Naive thymus-derived CD8-positive, alpha-beta T cell (primary cell): ENCODE data around the gene SPRED2. TPM values are rescaled to one million over a fixed set of nuclear protein-coding genes. Genes with fewer than 3 reads are reported as not detected.
"Not testable (repeated sequence)": the region's sequence is repeated elsewhere in the genome, so short reads cannot be mapped to it uniquely, and the experiment has no call there.

Source experiments
- ATAC-seq, 2 donors: fragments of 150-1000 bp; cut with Tn5 transposase in 1 of 2; sonication (Bioruptor Pico), chemical (Tn5 transposase) in 1 of 2; 1 replicate in 1 of 2; 2 replicates in 1 of 2; pipeline ENCODE4 v1.10.0; 2021; ENCODE audit warnings: mild to moderate bottlenecking in 2 of 2, moderate library complexity in 2 of 2
- POLR2A ChIA-PET: fragments of 350-600 bp; sonication (Branson Sonifier 250); formaldehyde crosslinking; loops from one replicate; lab custom pipeline; 2021; ENCODE audit warnings: antibody characterized with exemption; lab: Charles Lee
- DNase-seq, 10 donors: peaks; one replicate each; pipeline versions ENCODE4 v3.0.0 to v3.0.0-alpha.2; 2020 to 2022
- H3K27ac Mint-ChIP-seq, 10 donors: one replicate each; pipeline ENCODE4 v1.8.0; 2020 to 2022; ENCODE audit warnings: mild to moderate bottlenecking in 10 of 10, mixed read lengths in 10 of 10, moderate library complexity in 4 of 10, inconsistent platforms in 1 of 10
- H3K27me3 Mint-ChIP-seq, 5 donors: one replicate each; pipeline ENCODE4 v1.8.0; 2021 to 2022; ENCODE audit warnings: mixed read lengths in 5 of 5
- H3K36me3 Mint-ChIP-seq, 3 donors: one replicate each; pipeline ENCODE4 v1.8.0; 2020 to 2022; ENCODE audit warnings: mixed read lengths in 3 of 3, mild to moderate bottlenecking in 2 of 3, inconsistent platforms in 1 of 3
- H3K4me1 Mint-ChIP-seq, 4 donors: one replicate each; pipeline ENCODE4 v1.8.0; 2021 to 2022; ENCODE audit warnings: mixed read lengths in 4 of 4
- H3K4me3 Mint-ChIP-seq, 10 donors: one replicate each; pipeline ENCODE4 v1.8.0; 2020 to 2022; ENCODE audit warnings: mild to moderate bottlenecking in 10 of 10, mixed read lengths in 10 of 10, moderate library complexity in 6 of 10, inconsistent platforms in 1 of 10
- H3K9me3 Mint-ChIP-seq, 9 donors: one replicate each; pipeline ENCODE4 v1.8.0; 2020 to 2022; ENCODE audit warnings: mixed read lengths in 9 of 9, mild to moderate bottlenecking in 3 of 9, inconsistent platforms in 1 of 9, moderate library complexity in 1 of 9
- polyA plus RNA-seq, 3 donors: library from polyadenylated mRNA; unstranded; fragments of 300-500 nt; fragmentation: Illumina TruSeq; gene quantifications; one replicate each; pipeline ENCODE4 v1.2.3, GENCODE V29; 2021
- total RNA-seq, 8 experiments: library from RNA in 2 of 8; stranded (reverse) in 2 of 8; gene quantifications; one replicate each; pipeline ENCODE4 v1.2.3 and lab custom pipeline; 2021 to 2026

Gene SPRED2
- total and polyA plus RNA-seq, 5 experiments from 2014 or later: 0.17 to 0.57 (median 0.28) TPM; not detected in 1

DNA sequence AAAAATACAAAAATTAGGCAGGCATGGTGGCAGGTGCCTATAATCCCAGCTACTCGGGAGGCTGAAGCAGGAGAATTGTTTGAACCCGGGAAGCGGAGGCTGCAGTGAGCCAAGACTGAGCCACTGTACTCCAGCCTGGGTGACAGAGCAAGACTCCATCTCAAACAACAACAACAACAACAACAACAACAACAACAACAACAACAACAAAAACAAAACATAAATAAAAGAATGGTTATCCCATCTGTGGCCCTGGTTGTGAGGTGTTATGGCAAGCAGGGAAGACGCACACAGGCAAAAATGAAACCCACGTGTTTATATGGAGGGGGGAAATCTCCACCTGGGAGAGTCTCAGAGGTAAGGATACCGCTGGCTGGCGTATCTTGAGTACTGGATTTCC lies 115.0 kb downstream of the SPRED2 start:
- H3K27ac Mint-ChIP-seq, ATAC-seq, POLR2A ChIA-PET: not testable (repeated sequence)

DNA sequence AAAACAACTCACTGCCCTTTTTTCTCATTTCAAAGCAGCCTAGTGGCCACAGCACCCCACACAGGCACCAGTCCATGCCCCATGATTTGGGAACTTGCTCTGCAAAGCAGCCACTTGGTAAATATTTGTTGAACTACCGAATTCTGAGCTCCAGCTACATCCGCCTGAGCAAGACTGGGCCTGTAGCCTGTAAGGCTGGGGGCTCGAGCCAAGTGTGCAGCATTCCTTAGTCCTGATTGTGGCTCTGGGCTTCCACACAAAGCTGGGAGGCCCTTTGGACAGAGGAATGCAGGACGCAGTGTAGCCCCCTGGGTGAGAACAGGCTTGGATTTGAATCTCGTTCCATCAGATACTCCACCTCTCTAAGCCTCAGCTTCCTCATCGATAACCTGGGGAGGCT lies 116.3 kb downstream of the SPRED2 start:
- DNase-seq: no peak
- H3K4me1 Mint-ChIP-seq: peaks cover 0 to 2% (median 0%) of the 10 kb centered on the region in 4 donors
- POLR2A ChIA-PET: no interaction called here
- H3K27ac Mint-ChIP-seq: peak overlapping the region in 1 of 10 donors; percentile 62
- peaks cover 0 to 2% (median 0%) of the 10 kb centered on the region in 5 donors for H3K27me3 Mint-ChIP-seq
- ATAC-seq: no peak
- no peak overlapping the region for H3K4me3 Mint-ChIP-seq
- no peaks in the 10 kb centered on the region for H3K9me3 Mint-ChIP-seq
- H3K36me3 Mint-ChIP-seq: no peaks in the 10 kb centered on the region

More for the DNA sequence above, 115.0 kb downstream of the SPRED2 start:
- H3K4me3 Mint-ChIP-seq, DNase-seq, H3K4me1 Mint-ChIP-seq, H3K9me3 Mint-ChIP-seq, H3K36me3 Mint-ChIP-seq, H3K27me3 Mint-ChIP-seq: not testable (repeated sequence)

DNA sequence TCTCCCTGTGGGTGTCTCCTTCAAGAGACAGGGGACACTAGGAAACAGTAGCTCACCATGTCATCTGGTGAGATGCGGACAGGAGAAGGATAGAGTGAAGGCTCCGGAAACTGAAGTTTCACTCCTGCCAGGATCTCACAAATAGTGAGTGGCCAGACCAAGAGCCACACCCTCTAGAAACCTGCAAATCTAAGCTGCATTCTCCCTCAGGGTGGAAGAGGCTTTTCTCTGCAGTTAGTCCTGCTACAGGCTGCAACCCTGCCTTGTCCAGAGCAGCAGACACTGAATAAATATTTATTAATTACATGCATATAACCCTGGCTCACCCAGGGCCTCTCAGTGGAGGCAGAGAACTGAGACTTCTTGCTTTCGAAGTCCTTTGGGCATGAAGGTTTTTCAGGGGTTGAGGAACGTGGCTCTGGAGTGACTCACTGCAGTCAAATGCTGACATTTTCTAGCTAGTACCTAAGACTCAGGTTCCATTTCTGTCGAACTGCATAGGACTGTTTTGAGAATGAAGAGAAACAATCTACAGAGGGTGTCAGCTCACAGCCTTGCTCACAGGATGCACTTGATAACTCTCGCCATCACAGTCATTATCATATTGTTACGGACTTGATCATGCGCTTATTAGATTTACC lies 117.5 kb downstream of the SPRED2 start:
- Mint-ChIP-seq H3K9me3 (no peaks in the 10 kb centered on the region), H3K4me3 (no peak overlapping the region), H3K27me3 (peaks cover 0 to 2% (median 0%) of the 10 kb centered on the region in 5 donors), H3K36me3 (no peaks in the 10 kb centered on the region), H3K27ac (no peak overlapping the region), H3K4me1 (peaks cover 0 to 2% (median 0%) of the 10 kb centered on the region in 4 donors)
- no peak for ATAC-seq
- DNase-seq: no peak
- POLR2A ChIA-PET: no interaction called here

DNA sequence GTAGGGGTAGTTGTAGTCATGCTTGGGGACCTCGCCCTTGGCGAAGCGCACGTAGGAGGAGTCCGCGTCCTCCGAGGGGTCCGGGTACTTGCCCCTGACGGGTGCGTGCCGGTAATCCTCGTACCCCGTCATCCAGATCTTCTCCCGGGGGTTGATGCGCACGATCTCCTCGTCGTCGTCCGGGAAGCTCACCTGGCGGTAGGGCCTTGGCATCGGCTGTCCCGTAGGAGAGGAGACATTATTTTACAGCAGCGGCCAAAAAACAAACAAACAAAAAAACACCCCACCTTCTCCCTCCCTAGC lies 118.5 kb downstream of the SPRED2 start:
- no peaks in the 10 kb centered on the region for H3K36me3 Mint-ChIP-seq
- no peaks in the 10 kb centered on the region for H3K9me3 Mint-ChIP-seq
- ATAC-seq (no peak), DNase-seq (no peak)
- H3K27me3 Mint-ChIP-seq: no peaks in the 10 kb centered on the region
- POLR2A ChIA-PET: no interaction called here
- H3K27ac Mint-ChIP-seq: no peak overlapping the region
- peaks cover 0 to 2% (median 0%) of the 10 kb centered on the region in 4 donors for H3K4me1 Mint-ChIP-seq
- H3K4me3 Mint-ChIP-seq: no peak overlapping the region

DNA sequence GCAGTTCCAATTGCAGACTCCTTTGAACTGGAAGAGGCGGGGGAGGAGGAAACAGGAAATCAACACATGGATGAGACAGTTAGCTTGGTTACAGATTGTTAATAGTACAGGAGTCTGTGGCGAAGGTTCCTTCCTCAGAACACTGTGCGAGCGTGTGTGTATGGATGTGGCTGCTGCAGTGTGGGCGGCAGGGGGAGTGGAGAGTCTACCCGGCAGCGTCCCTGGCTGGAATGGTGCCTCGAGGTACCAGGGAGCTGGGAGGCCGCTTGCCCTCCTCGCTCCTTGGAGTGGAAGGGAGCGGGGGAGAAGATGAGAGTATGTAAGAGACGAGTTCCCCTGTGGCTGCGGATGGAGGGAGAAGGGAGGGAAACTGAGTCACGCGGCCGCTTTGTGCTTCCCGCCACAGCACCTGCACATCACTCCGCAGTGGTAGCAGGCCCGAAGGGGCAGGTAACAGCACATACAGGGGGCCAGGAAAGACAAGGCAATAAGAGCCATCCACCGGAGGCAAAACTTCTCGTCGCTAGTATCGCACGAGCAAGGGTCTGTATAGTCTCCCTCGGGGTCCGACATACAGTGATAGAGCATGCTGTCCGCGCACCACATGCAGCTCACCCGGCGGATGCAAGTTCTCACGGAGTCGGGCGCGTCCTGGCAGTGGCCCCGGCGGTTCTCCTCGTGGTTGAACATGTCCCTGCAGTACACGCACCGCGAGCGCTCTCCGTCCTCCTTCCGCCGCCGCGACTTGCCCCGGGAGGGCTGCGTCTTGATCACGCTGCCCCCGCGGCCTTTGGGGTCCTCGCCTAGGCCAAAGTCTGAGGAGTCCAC lies 119.1 kb downstream of the SPRED2 start:
- Mint-ChIP-seq H3K4me1 (peaks cover 0 to 2% (median 0%) of the 10 kb centered on the region in 4 donors), H3K36me3 (no peaks in the 10 kb centered on the region), H3K4me3 (no peak overlapping the region), H3K27me3 (no peaks in the 10 kb centered on the region), H3K27ac (peak overlapping the region in 1 of 10 donors; percentile 20), H3K9me3 (no peaks in the 10 kb centered on the region)
- ATAC-seq (no peak), DNase-seq (no peak)
- POLR2A ChIA-PET: no interaction called here

DNA sequence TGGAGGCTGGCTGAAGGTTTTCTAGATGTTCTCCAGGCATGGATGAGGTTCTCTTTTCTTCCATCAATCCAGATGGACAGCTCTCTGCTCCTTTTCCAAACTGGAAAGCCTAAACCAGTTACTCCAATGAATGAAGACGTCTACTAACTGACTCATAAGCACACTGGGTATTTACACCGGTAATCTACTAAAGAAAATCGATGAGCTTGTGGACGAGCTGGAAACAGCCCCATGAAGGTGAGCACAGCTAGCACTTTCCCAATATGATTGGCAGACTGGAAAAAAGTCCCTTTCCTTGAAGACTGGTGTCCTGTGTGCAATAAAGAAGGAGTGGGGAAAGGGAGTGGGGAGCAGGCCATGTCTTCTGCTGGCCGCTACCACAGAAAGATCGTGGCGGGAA lies 120.8 kb downstream of the SPRED2 start:
- Mint-ChIP-seq H3K27ac (no peak overlapping the region), H3K36me3 (no peaks in the 10 kb centered on the region), H3K4me3 (no peak overlapping the region), H3K4me1 (peaks cover 0 to 2% (median 0%) of the 10 kb centered on the region in 4 donors), H3K9me3 (no peaks in the 10 kb centered on the region), H3K27me3 (no peaks in the 10 kb centered on the region)
- DNase-seq (no peak), ATAC-seq (no peak)
- POLR2A ChIA-PET: no interaction called here

DNA sequence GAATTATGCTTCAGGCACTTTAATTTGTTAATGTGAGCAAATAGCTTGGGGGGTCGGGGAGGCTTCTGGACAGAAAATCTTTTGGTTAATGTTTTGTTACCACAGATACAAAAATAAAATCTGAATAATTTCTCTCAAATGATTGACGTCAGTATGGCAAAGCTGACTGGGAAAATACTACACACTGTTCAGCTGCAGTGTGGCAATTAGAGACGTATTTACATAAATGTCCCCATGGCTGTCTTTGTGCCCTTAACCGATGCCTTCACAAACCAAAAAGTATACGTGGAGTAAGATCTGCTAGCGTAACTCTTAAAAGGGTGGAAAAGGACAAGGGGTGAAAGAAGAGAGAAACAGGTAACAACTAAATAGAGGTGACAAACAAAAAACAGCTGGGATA lies 121.3 kb downstream of the SPRED2 start:
- peaks cover 0 to 2% (median 0%) of the 10 kb centered on the region in 4 donors for H3K4me1 Mint-ChIP-seq
- DNase-seq (no peak), ATAC-seq (no peak)
- H3K27me3 Mint-ChIP-seq: no peaks in the 10 kb centered on the region
- no peak overlapping the region for H3K27ac Mint-ChIP-seq
- H3K9me3 Mint-ChIP-seq: no peaks in the 10 kb centered on the region
- H3K36me3 Mint-ChIP-seq: no peaks in the 10 kb centered on the region
- H3K4me3 Mint-ChIP-seq: no peak overlapping the region
- POLR2A ChIA-PET: no interaction called here

DNA sequence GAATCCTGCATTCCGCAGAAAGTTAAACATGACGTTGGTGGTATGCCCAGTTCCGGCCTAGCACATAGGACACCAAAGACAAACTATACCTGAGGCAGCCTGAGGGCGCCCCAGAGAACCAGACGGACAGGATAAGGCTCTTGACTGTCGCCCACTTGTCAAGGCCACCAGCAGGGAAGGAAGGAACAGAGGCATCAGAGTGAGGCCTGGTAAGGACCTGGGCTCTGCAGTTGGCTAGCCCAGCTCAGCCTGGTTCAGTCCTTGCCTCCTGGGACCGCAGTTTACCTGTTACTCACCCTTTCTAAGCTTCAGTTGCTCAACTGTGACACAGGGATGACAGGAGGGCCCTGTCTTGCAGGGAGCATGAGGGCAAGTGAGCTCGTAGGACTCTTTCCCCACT lies 122.7 kb downstream of the SPRED2 start:
- peaks cover 0 to 2% (median 0%) of the 10 kb centered on the region in 4 donors for H3K4me1 Mint-ChIP-seq
- no peak overlapping the region for H3K27ac Mint-ChIP-seq
- no peak for ATAC-seq
- H3K4me3 Mint-ChIP-seq: no peak overlapping the region
- POLR2A ChIA-PET: no interaction called here
- H3K36me3 Mint-ChIP-seq: no peaks in the 10 kb centered on the region
- DNase-seq: no peak
- H3K9me3 Mint-ChIP-seq: no peaks in the 10 kb centered on the region
- no peaks in the 10 kb centered on the region for H3K27me3 Mint-ChIP-seq

DNA sequence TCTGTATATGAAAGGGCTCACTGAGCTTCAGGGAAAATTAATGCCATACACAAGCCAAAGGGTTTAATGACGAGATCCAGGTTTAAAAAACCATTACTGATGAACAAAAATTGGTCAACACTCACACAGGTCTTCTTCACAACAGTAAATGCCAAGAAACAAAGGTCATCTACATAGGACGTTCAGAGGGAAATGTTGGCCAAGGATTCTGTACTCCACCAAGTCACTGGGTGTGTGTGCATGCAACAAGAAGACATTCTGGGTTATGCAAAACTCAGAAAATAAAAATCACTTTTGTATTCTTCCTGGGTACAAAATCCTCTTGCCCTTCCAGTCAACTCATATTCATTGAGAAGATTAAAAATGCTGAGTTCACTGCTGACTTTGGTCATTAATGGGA lies 126.5 kb downstream of the SPRED2 start:
- H3K27me3 Mint-ChIP-seq: peaks cover 0 to 6% (median 0%) of the 10 kb centered on the region in 5 donors
- peaks cover 18 to 24% (median 21%) of the 10 kb centered on the region in 4 donors for H3K4me1 Mint-ChIP-seq
- POLR2A ChIA-PET: no interaction called here
- ATAC-seq (no peak), DNase-seq (no peak)
- no peak overlapping the region for H3K27ac Mint-ChIP-seq
- H3K9me3 Mint-ChIP-seq: no peaks in the 10 kb centered on the region
- H3K36me3 Mint-ChIP-seq: no peaks in the 10 kb centered on the region
- H3K4me3 Mint-ChIP-seq: no peak overlapping the region

DNA sequence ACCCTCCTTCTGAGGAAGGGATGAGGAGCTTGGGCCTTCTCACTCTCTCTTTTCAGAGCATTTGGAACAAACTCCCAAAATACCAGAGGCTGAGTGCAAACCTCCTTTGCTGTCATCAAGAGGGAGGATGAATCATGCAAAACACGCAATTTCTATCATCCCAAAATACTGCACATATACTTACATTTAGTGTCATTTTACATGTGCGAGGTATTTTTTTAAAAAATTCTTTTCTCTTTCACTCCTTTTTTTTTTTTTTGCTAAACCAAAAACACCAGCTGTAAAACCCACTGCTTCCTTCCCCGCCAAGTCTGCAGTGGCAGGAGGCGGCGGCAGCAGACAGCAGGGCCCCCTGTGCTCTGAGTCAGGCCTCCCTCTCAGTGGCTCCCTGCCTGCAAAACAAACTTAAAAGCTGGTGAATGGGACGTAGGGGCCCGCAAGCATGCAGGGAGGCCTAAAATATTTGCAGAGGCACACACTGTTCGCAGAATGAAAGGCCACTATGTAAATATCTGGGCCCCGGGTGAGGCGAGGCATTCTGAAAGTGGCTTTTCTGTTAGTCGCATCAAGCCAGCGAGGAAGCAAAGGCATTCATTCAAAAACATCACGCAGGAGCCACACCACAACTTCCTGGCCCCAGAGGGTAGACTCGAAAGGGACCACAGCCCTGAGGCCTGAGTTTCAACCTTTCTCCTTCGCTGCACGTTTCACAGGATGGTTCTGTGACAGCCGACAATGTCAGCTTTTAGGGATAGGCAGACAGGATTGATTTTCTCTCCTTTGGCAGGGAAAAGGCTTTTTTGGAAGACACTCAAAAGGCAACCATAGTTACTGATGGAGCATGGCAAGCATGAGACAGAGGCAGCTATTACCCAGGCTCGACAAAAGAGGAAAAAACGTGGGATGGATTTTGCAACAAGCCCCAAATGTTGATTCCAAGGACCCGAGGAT lies 131.4 kb downstream of the SPRED2 start:
- ATAC-seq (peak; percentile 89 to 95), DNase-seq (peak; percentile 47 to 87 (median 75))
- Mint-ChIP-seq H3K27me3 (peaks cover 3 to 11% (median 6%) of the 10 kb centered on the region in 5 donors), H3K4me3 (peak overlapping the region; percentile 75 to 93 (median 82)), H3K9me3 (no peaks in the 10 kb centered on the region), H3K27ac (peak overlapping the region; percentile 78 to 98 (median 94)), H3K36me3 (no peaks in the 10 kb centered on the region), H3K4me1 (peaks cover 19 to 39% (median 34%) of the 10 kb centered on the region in 4 donors)
- POLR2A ChIA-PET: interaction anchor here (0.6 to 2.9 kb wide), 7 partner anchors 15 to 245 kb away, joined by 3 to 20 read pairs (median 5); partner anchors contain the start of genes ACTR2 and CEP68

DNA sequence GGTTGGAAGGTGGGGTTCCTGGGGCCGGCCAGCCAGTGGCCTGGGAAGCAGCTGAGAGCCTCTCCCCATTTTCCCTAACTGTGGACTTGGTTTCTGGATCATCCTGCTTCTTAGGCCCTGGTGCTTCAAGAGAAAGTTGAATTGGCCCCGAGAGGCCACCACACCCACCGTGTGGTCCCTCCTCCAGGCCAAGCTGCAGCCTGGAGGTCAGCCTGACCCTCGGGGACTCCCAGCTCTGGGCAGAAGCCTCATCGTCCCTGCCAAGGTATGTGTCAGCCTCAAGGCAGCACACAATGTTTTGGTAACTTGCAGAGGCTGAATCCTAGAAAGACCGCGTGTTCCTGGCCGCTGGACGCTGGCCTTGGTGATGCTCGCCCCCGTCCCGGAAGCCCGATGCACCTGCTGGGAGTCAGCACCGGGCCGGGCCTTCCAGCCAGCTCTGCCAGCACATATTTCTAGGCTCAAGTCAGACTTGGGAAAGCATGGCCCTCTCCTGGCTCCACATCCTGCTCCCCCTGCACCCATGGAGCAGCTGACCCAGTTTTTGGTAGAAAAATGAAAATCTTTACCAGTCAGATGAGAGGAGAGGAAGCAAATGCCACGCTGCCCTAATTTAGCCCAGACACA lies 132.2 kb downstream of the SPRED2 start:
- DNase-seq: no peak
- H3K27me3 Mint-ChIP-seq: peaks cover 5 to 11% (median 6%) of the 10 kb centered on the region in 5 donors
- peaks cover 19 to 39% (median 34%) of the 10 kb centered on the region in 4 donors for H3K4me1 Mint-ChIP-seq
- peak overlapping the region in 9 of 10 donors; percentile 50 to 98 (median 94) for H3K27ac Mint-ChIP-seq
- POLR2A ChIA-PET: interaction anchor here (0.6 to 2.9 kb wide), 2 partner anchors 73 to 89 kb away, joined by 4 to 20 read pairs; partner anchors contain the start of gene ACTR2
- H3K9me3 Mint-ChIP-seq: no peaks in the 10 kb centered on the region
- ATAC-seq: no peak
- H3K36me3 Mint-ChIP-seq: no peaks in the 10 kb centered on the region
- peak overlapping the region; percentile 75 to 93 (median 82) for H3K4me3 Mint-ChIP-seq

DNA sequence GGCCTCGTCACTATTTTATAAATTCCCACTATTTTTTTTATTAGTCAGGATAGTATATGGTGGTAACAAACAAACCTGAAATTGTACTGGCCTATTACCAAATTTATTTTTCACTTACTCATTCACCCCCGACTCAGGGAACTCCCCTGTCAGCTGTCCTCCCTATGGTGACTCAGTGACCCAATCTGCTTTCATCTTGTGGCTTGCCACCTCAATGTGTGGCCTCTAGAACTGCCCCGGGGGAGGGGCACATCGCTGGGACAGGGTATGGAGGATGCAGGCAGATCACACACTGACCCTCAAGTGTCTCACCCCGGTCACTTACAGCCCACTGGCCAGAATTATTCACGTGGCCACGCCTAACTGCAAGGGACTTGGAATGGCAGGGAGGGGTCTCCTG lies 133.2 kb downstream of the SPRED2 start:
- no peaks in the 10 kb centered on the region for H3K36me3 Mint-ChIP-seq
- H3K27ac Mint-ChIP-seq: peak overlapping the region in 1 of 10 donors; percentile 59
- peaks cover 6 to 15% (median 8%) of the 10 kb centered on the region in 5 donors for H3K27me3 Mint-ChIP-seq
- peak overlapping the region in 3 of 10 donors; percentile 14 to 48 (median 33) for H3K4me3 Mint-ChIP-seq
- POLR2A ChIA-PET: interaction anchor here (2.9 kb wide), 1 partner anchor 72 kb away, joined by 20 read pairs; the partner anchor contains the start of gene ACTR2
- peaks cover 19 to 39% (median 34%) of the 10 kb centered on the region in 4 donors for H3K4me1 Mint-ChIP-seq
- DNase-seq (no peak), ATAC-seq (no peak)
- H3K9me3 Mint-ChIP-seq: no peaks in the 10 kb centered on the region
